ENCODE data around the gene PTGFRN.

PTGFRN gene

DNA sequence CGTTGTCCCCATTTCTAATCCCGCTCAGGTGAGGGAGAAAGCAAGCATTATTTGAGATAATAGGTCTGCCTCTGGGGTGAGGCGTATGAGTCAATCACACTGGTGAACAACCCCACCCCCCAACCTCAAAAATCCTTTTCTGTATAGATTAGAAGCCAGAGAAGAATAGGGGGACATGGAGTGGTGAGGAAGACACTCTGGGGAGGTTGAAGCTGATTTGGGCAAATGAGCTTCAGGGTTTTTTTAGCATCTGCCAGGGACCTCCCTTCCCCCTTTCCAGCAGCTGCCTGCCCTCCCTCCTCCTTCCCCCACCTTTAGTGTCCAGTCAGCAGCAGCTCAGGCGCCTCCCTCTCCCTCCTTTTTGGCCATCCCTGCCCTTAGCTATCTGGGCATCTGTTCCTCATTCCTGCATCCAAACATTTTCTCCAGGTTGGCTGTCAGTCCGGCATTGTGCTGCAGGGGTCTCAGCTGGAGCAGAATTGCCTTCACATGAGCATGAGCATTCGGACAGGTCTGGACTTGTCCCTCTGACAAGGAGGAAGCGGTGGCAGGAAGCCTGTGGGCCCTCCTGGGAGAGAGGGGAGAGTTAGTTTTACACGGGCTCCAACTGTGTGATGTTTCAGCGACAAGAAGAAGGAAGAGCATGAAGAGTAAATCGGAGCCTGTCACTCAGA is 30.8 kb upstream of the PTGFRN start:
- TF ChIP-seq, protein P1, sequence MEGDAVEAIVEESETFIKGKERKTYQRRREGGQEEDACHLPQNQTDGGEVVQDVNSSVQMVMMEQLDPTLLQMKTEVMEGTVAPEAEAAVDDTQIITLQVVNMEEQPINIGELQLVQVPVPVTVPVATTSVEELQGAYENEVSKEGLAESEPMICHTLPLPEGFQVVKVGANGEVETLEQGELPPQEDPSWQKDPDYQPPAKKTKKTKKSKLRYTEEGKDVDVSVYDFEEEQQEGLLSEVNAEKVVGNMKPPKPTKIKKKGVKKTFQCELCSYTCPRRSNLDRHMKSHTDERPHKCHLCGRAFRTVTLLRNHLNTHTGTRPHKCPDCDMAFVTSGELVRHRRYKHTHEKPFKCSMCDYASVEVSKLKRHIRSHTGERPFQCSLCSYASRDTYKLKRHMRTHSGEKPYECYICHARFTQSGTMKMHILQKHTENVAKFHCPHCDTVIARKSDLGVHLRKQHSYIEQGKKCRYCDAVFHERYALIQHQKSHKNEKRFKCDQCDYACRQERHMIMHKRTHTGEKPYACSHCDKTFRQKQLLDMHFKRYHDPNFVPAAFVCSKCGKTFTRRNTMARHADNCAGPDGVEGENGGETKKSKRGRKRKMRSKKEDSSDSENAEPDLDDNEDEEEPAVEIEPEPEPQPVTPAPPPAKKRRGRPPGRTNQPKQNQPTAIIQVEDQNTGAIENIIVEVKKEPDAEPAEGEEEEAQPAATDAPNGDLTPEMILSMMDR (IDR thresholded peaks at IDR 0.05; ENCODE audit: insufficient read depth, low read length, missing control alignments) = no peak
- CTCF ChIA-PET = interaction anchor here (0.9 kb wide), 1 partner anchor 22 kb away, joined by 3 read pairs; no protein-coding TSS in a partner anchor
- POLR2A ChIA-PET = no interaction called here
- DNase-seq (ENCODE audit: low read depth, low spot score) = no peak
- H3K4me3 ChIP-seq (ENCODE audit: low read depth, low read length) = peak overlapping the region; percentile 48; the same call in 1 of the 2 replicates

DNA sequence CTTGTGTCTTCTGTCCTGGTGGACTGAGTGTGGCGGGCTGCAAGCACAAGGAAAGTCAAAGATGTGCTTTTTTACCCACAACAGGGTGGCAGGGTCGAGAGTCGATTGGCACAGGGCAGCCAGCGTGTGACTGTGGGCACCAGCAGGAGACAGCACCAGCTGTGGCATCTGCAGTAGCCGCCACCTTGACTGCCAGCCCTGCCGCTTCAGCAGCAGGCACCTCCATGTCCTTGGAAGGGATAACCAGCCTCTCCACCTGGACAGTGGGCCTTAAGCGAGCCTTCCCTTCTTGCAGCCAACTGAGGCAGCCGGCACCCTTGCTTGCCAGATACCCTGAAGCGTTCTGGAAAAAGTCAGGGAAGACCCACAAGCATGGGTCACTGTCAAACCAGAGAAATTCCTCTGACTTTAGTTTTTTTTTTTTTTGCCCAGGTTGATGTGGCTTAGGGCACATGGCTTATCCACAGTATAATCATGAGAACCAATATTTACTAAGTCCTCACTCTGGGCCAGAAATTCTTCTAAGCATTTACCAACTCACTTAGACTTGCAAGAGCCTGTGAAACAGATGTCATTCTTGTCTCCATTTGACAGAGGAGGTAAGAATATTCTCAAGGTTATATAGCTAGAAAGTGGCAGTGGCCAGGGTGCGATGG is 30.1 kb upstream of the PTGFRN start:
- TF ChIP-seq, protein P1 (IDR thresholded peaks at IDR 0.05; ENCODE audit: insufficient read depth, low read length, missing control alignments) = no peak
- ChIA-PET POLR2A (no interaction called here), CTCF (interaction anchor here (0.9 to 1.1 kb wide), 2 partner anchors 22 to 180 kb away, joined by 3 read pairs; partner anchors contain the start of gene TTF2)
- no peak overlapping the region for H3K4me3 ChIP-seq (ENCODE audit: low read depth, low read length)
- DNase-seq (ENCODE audit: low read depth, low spot score) = no peak

DNA sequence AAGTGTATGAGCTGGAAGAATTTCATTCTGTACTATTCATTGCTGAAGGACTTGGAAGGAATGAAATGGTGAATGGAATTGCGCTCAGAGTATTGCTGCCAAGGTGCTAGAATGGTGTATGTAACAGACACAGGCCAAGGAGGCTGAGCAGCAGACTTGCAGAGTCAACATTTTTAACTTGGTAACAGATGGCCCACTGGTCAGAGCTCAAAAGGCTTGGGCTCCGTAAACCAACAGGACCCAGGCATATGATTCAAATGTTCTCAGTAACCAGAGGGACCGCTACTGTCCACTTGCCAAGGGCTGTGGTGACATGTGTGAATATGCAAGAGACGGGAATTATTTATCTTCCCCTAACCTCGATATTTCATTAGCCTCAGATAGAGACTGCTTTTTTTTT is 28.8 kb upstream of the PTGFRN start:
- ChIA-PET CTCF (interaction anchor here (1.1 to 2.1 kb wide), 4 partner anchors 27 to 179 kb away, joined by 3 to 6 read pairs (median 6); partner anchors contain the start of gene TTF2), POLR2A (no interaction called here)
- H3K4me3 ChIP-seq (ENCODE audit: low read depth, low read length) = no peak overlapping the region
- no peak for DNase-seq (ENCODE audit: low read depth, low spot score)
- TF ChIP-seq, protein P1 (IDR thresholded peaks at IDR 0.05; ENCODE audit: insufficient read depth, low read length, missing control alignments) = no peak

DNA sequence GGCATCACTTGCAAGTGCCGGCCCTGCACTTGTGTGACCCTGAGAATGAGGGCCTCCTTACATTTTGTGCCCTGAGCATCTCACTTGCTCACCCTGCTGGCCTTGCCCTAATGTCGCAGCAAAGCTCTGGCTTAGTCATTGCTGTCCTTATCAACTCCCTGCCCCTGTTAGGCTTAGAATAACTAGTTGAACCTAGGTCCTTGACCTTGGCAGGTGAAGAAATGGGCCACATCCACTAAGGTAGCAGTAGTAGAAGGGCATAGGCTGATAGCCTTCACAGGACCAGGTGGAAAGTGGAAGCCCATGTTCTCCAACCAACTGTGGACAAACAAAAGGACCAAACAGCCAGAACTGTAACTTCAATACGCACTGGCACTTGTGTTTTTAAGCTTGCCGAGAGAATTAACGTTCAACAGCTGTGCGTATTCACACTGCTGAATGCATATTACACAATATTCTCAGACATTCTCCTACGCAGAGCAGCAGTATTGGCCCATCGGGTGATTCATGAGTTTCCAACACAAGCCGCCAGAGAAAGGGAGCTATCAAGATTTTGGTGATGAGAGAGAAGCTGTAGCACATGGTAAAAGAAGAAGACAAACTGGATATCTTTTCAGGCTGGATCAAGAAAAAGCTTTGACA is 27.7 kb upstream of the PTGFRN start:
- ChIA-PET POLR2A (no interaction called here), CTCF (interaction anchor here (0.8 to 2.1 kb wide), 7 partner anchors 10 to 325 kb away, joined by 3 to 6 read pairs (median 3); no protein-coding TSS in a partner anchor)
- peak; percentile 77 for DNase-seq (ENCODE audit: low read depth, low spot score)
- TF ChIP-seq, protein P1 (IDR thresholded peaks at IDR 0.05; ENCODE audit: insufficient read depth, low read length, missing control alignments) = peak; percentile 30
- H3K4me3 ChIP-seq (ENCODE audit: low read depth, low read length) = no peak overlapping the region

DNA sequence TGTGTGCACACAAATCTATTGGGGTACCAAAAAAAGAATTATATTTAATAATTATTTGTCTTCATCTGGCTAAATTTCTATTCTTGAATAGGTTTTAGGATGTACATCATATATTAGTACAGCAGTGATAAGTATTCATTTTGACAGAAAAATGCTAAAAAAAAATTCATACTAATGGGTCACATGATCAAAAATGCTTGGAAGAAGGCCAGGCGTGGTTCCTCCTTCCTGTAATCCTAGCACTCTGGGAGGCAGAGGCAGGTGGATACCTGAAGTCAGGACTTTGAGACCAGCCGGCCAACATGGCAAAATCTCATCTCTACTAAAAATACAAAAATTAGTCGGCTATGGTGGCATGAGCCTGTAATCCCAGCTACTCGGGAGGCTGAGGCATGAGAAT is 26.9 kb upstream of the PTGFRN start:
- CTCF ChIA-PET = interaction anchor here (0.8 to 1.2 kb wide), 3 partner anchors 11 to 324 kb away, joined by 3 read pairs; no protein-coding TSS in a partner anchor
- POLR2A ChIA-PET = interaction anchor here (0.6 kb wide), 1 partner anchor 27 kb away, joined by 3 read pairs; no protein-coding TSS in a partner anchor
- DNase-seq (ENCODE audit: low read depth, low spot score) = no peak

More for the DNA sequence above, 26.9 kb upstream of the PTGFRN start:
- no peak overlapping the region for H3K4me3 ChIP-seq (ENCODE audit: low read depth, low read length)
- TF ChIP-seq, protein P1 (IDR thresholded peaks at IDR 0.05; ENCODE audit: insufficient read depth, low read length, missing control alignments) = no peak

Measured in AG04449 (cell line).